ENCODE data around the gene MKRN1.
"Not testable (repeated sequence)": the region's sequence is repeated elsewhere in the genome, so short reads cannot be mapped to it uniquely, and the experiment has no call there.

MKRN1 gene

DNA sequence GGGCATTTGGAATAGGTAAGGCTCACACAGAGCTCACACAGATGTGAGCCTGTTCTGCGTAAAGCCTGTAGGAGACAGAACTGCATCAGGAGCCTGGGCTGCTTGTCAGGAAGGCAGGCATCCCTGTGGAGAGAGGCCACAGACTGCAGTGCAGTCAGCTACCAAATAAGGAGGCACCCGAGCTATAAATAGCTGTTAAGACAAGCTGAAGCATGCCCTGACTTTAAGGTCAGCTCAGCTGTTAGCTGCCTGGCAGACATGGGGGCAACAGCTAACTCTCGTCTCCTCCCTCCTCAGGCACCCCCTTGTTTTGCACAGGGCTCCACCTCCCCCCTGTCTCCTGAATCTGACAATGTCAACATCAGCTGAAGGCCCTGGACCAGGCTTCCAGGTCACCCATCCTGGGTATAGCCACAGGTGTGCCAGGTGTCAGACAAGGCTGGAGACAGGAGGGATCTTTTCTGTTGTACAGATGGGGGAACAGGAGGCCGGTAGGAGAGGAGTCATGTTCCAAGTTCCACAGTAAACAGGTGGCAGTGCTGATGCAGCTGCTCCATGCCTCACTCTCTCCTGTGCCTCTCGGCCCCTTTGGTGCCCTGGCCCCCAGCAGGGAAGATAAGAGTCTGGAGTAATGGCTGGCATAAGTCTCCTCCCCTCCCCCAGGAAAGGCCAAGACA is 27.6 kb upstream of the MKRN1 start:
- TF ChIP-seq JUND (IDR thresholded peaks at IDR 0.05; ENCODE audit: low read depth), result no peak
- peak in 1 of 2 experiments; percentile 45 for DNase-seq (ENCODE audit: low read depth in 1 of 2, low spot score in 1 of 2)
- in situ Hi-C loops (cut with HindIII; ENCODE audit: low pct_unique_long_range_greater_than_20kb, low sequenced_read_pairs), result no loop called here

GRCh38 chr7:140501966-140502365 is 22.7 kb upstream of the MKRN1 start:
- no peak for TF ChIP-seq JUND (IDR thresholded peaks at IDR 0.05; ENCODE audit: low read depth)
- no peak for DNase-seq (ENCODE audit: low read depth in 1 of 2, low spot score in 1 of 2)
- in situ Hi-C loops (cut with HindIII; ENCODE audit: low pct_unique_long_range_greater_than_20kb, low sequenced_read_pairs), result no loop called here

DNA sequence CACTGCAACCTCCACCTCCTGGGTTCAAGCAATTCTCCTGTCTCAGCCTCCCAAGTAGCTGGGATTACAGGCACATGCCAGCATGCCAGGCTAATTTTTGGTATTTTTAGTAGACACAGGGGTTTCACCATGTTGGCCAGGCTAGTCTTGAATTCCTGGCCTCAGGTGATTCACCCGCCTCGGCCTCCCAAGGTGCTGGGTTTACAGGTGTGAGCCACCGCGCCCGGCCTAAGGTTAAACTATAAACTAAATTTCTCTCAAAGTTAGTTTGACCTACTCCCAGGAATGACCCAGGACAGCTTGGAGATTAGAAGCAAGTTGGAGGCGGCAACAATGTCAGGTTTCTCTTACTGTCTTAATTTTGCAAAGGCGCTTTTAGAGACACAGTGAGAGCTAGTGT is 18.5 kb upstream of the MKRN1 start:
- DNase-seq (ENCODE audit: low read depth in 1 of 2, low spot score in 1 of 2); in situ Hi-C loops (cut with HindIII; ENCODE audit: low pct_unique_long_range_greater_than_20kb, low sequenced_read_pairs): not testable (repeated sequence)

- no peak for DNase-seq (ENCODE audit: low read depth in 1 of 2, low spot score in 1 of 2)
- in situ Hi-C loops (cut with HindIII; ENCODE audit: low pct_unique_long_range_greater_than_20kb, low sequenced_read_pairs), result no loop called here
- no peak for TF ChIP-seq JUND (IDR thresholded peaks at IDR 0.05; ENCODE audit: low read depth)
These were observed 18.0 kb upstream of the MKRN1 start for GRCh38 chr7:140497241-140497769.

- no peak for DNase-seq (ENCODE audit: low read depth in 1 of 2, low spot score in 1 of 2)
- in situ Hi-C loops (cut with HindIII; ENCODE audit: low pct_unique_long_range_greater_than_20kb, low sequenced_read_pairs), result no loop called here
- no peak for TF ChIP-seq JUND (IDR thresholded peaks at IDR 0.05; ENCODE audit: low read depth)
These were observed 16.3 kb upstream of the MKRN1 start for GRCh38 chr7:140495514-140496097.

- in situ Hi-C loops (cut with HindIII; ENCODE audit: low pct_unique_long_range_greater_than_20kb, low sequenced_read_pairs), result no loop called here
- no peak for DNase-seq (ENCODE audit: low read depth in 1 of 2, low spot score in 1 of 2)
- no peak for TF ChIP-seq JUND (IDR thresholded peaks at IDR 0.05; ENCODE audit: low read depth)
These were observed 15.6 kb upstream of the MKRN1 start for GRCh38 chr7:140494867-140495266.

GRCh38 chr7:140489026-140489359 is 9.7 kb upstream of the MKRN1 start:
- in situ Hi-C loops (cut with HindIII; ENCODE audit: low pct_unique_long_range_greater_than_20kb, low sequenced_read_pairs), result no loop called here

DNA sequence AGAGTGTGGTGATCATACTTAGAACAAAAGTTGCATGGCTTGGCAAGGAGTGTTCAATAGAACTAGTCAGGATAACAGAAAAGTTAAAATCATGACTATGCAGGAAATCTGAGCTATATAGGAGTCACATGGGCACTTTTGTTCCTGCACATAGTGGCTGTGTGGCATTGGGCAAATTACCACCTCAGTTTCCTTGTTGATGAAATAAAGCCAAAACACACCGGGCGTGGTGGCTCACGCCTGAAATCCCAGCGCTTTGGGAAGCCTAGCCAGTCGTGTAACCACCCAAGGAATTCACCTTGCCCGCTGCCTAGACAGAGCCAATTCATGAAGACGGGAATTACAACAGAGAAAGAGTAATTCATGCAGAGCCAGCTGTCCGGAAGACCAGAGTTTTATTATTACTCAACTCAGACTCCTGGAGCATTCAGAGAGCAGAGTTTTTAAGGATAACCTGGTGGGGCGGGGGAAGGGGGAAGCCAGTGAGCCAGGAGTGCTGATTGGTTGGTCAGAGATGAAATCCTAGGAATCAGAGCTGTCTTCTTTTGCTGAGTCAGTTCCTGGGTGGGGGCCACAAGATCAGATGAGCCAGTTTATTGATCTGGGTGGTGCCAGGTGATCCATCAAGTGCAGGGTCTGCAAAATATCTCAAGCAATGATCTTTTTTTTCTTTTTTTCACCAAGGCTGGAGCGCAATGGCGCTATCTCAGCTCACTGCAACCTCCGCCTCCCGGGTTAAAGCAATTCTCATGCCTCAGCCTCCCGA is 6.4 kb upstream of the MKRN1 start:
- no peak for DNase-seq (ENCODE audit: low read depth in 1 of 2, low spot score in 1 of 2)
- in situ Hi-C loops (cut with HindIII; ENCODE audit: low pct_unique_long_range_greater_than_20kb, low sequenced_read_pairs), result no loop called here
- no peak for TF ChIP-seq JUND (IDR thresholded peaks at IDR 0.05; ENCODE audit: low read depth)

More at GRCh38 chr7:140489026-140489359, 9.7 kb upstream of the MKRN1 start:
- DNase-seq (ENCODE audit: low read depth in 1 of 2, low spot score in 1 of 2), result no peak
- no peak for TF ChIP-seq JUND (IDR thresholded peaks at IDR 0.05; ENCODE audit: low read depth)

GRCh38 chr7:140484951-140485499 is 5.7 kb upstream of the MKRN1 start:
- TF ChIP-seq JUND (IDR thresholded peaks at IDR 0.05; ENCODE audit: low read depth), result no peak
- in situ Hi-C loops (cut with HindIII; ENCODE audit: low pct_unique_long_range_greater_than_20kb, low sequenced_read_pairs), result no loop called here
- no peak for DNase-seq (ENCODE audit: low read depth in 1 of 2, low spot score in 1 of 2)

GRCh38 chr7:140484479-140484878 is 5.2 kb upstream of the MKRN1 start:
- DNase-seq (ENCODE audit: low read depth in 1 of 2, low spot score in 1 of 2), result no peak
- TF ChIP-seq JUND (IDR thresholded peaks at IDR 0.05; ENCODE audit: low read depth), result no peak
- in situ Hi-C loops (cut with HindIII; ENCODE audit: low pct_unique_long_range_greater_than_20kb, low sequenced_read_pairs), result no loop called here

- no peak for DNase-seq (ENCODE audit: low read depth in 1 of 2, low spot score in 1 of 2)
- no peak for TF ChIP-seq JUND (IDR thresholded peaks at IDR 0.05; ENCODE audit: low read depth)
- in situ Hi-C loops (cut with HindIII; ENCODE audit: low pct_unique_long_range_greater_than_20kb, low sequenced_read_pairs), result no loop called here
These were observed 407 bp upstream of the MKRN1 start for GRCh38 chr7:140479739-140480084.

DNA sequence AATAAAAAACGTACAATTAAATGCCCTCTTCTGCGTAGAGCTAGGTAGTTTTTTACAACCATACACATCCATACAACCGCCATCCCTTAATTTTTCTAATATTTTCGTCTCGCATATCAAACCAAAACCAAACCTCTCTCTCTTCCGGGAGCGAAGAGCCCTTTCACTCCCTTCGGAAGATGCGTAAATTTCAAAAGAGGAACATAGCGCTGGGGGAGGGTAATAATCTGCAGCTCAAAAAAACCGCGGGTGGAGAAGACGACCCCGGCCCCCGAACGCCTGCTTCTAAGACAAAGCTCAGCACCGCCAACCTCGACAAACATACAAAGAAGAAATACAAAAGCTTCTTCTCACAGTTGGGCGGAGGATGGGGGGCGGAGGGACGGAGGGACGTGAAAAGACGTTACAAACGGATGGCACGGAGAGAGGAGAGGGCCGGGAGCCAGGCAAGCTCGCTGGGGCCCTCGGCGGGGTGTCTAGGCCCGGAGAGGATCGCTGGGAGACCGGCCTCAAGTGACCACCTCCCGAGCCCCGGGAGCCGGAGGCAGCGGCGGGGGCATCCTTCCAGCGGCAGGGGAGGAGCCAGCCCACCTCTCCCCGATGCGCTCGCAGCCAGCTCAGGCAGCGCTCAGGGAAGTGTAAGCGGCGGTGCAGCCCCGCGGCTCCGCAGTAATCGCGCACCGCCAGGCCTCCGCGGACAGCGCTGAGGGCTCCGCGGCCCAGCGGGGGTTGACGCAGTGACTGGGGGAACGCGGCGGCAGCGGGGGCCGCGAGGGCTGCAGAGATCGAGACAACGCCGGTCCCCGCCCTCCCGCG is 851 bp downstream of the MKRN1 start:
- TF ChIP-seq JUND (IDR thresholded peaks at IDR 0.05; ENCODE audit: low read depth), result no peak
- in situ Hi-C loops (cut with HindIII; ENCODE audit: low pct_unique_long_range_greater_than_20kb, low sequenced_read_pairs), result no loop called here
- DNase-seq (ENCODE audit: low read depth in 1 of 2, low spot score in 1 of 2), result peak in 1 of 2 experiments; percentile 41

Data from T47D (cell line).